B cell (primary cell): ENCODE results near the gene MAP4K4. TPM values are rescaled to one million over a fixed set of nuclear protein-coding genes. Genes with fewer than 3 reads are reported as not detected.

Experiments
- ATAC-seq: fragments of 200-7000 bp; cut with Tn5 transposase; one replicate; pipeline ENCODE4 v1.10.0; 2021; ENCODE audit warnings: low read depth, mild to moderate bottlenecking, moderate number of reproducible peaks, moderate library complexity
- CTCF ChIA-PET: fragments of 350-600 bp; sonication (Branson Sonifier 250); formaldehyde crosslinking; loops from one replicate; lab custom pipeline; 2021; ENCODE audit warnings: antibody characterized with exemption, inconsistent platforms; lab: Charles Lee
- POLR2A ChIA-PET: fragments of 350-600 bp; sonication (Branson Sonifier 250); formaldehyde crosslinking; loops from one replicate; lab custom pipeline; 2021; ENCODE audit warnings: antibody characterized with exemption; lab: Charles Lee
- DNase-seq: peaks from one replicate; pipeline ENCODE4 v3.0.0; 2013
- H2AFZ ChIP-seq: 2 replicates; pipeline ENCODE4 v1.6.1; 2012; ENCODE audit warnings: mild to moderate bottlenecking, low read depth, low read length; ENCODE audit not compliant: insufficient read depth, poor library complexity, severe bottlenecking
- H3K27ac ChIP-seq, 2 donors: 1 replicate in 1 of 2; 2 replicates in 1 of 2; pipeline ENCODE4 v1.5.1; 2012 to 2013; ENCODE audit warnings: low read length in 2 of 2, mild to moderate bottlenecking in 2 of 2, moderate library complexity in 1 of 2
- H3K27me3 ChIP-seq, 4 experiments: fragments of 200-600 bp in 1 of 4; sonication (generic) in 1 of 4; replicated peaks in 1 of 4; 1 replicate in 2 of 4; 2 replicates in 2 of 4; pipeline versions ENCODE4 v1.6.1 to v1.7.0; 2013 to 2016; ENCODE audit warnings: low read length in 3 of 4, mild to moderate bottlenecking in 2 of 4, mixed read lengths in 1 of 4, moderate library complexity in 1 of 4; ENCODE audit not compliant: insufficient read depth in 4 of 4, control insufficient read depth in 3 of 4; ENCODE audit errors: control extremely low read depth in 1 of 4
- H3K36me3 ChIP-seq, 2 experiments: replicated peaks in 1 of 2; 1 replicate in 1 of 2; 2 replicates in 1 of 2; pipeline versions ENCODE4 v1.6.1 to v1.7.1; 2013; ENCODE audit warnings: low read length in 1 of 2; ENCODE audit not compliant: insufficient read depth in 2 of 2, control insufficient read depth in 1 of 2; ENCODE audit errors: control extremely low read depth in 1 of 2, extremely low read depth in 1 of 2
- H3K4me1 ChIP-seq, 2 donors: fragments of 200-600 bp in 1 of 2; sonication (generic) in 1 of 2; 1 replicate in 1 of 2; 2 replicates in 1 of 2; pipeline versions ENCODE4 v1.5.1 to v1.6.1; 2013 to 2017; ENCODE audit warnings: low read length in 2 of 2; ENCODE audit not compliant: control insufficient read depth in 2 of 2, insufficient read depth in 2 of 2
- H3K4me2 ChIP-seq: replicated peaks from 2 replicates; pipeline ENCODE3; 2012; ENCODE audit warnings: mild to moderate bottlenecking, low read depth, low read length; ENCODE audit not compliant: poor library complexity, severe bottlenecking
- H3K4me3 ChIP-seq, 5 experiments: fragments of 200-600 bp in 1 of 5; sonication (generic) in 1 of 5; 1 replicate in 3 of 5; 2 replicates in 2 of 5; pipeline versions ENCODE4 v1.5.1 to v1.7.0; 2011 to 2016; ENCODE audit warnings: low read length in 4 of 5, mild to moderate bottlenecking in 4 of 5, low read depth in 2 of 5, control low read depth in 1 of 5, moderate library complexity in 1 of 5; ENCODE audit not compliant: insufficient read depth in 1 of 5; ENCODE audit errors: control extremely low read depth in 1 of 5, extremely low read depth in 1 of 5
- H3K79me2 ChIP-seq: fragments of 200-600 bp; sonication (generic); one replicate; pipeline ENCODE4 v1.6.0; 2016; ENCODE audit warnings: low read length; ENCODE audit not compliant: control insufficient read depth, insufficient read depth
- H3K9ac ChIP-seq: fragments of 200-600 bp; sonication (generic); 2 replicates; pipeline ENCODE4 v1.6.1; 2017; ENCODE audit warnings: mild to moderate bottlenecking, low read length, moderate library complexity
- H3K9me3 ChIP-seq, 3 donors: one replicate each; pipeline versions ENCODE4 v1.6.1 to v1.7.1; 2013; ENCODE audit warnings: low read length in 2 of 3; ENCODE audit not compliant: control insufficient read depth in 2 of 3, insufficient read depth in 1 of 3; ENCODE audit errors: control extremely low read depth in 1 of 3
- H4K20me1 ChIP-seq: 2 replicates; pipeline ENCODE4 v1.6.0; 2012; ENCODE audit warnings: mild to moderate bottlenecking, low read length; ENCODE audit not compliant: insufficient read depth, control insufficient read depth, poor library complexity, severe bottlenecking
- H3K27ac Mint-ChIP-seq: one replicate; pipeline ENCODE4 v1.8.0; 2021; ENCODE audit warnings: mixed read lengths
- H3K27me3 Mint-ChIP-seq: one replicate; pipeline ENCODE4 v1.8.0; 2021; ENCODE audit warnings: mixed read lengths
- H3K4me1 Mint-ChIP-seq: one replicate; pipeline ENCODE4 v1.8.0; 2021; ENCODE audit warnings: mixed read lengths
- H3K4me3 Mint-ChIP-seq: one replicate; pipeline ENCODE4 v1.8.0; 2021; ENCODE audit warnings: mixed read lengths
- H3K9me3 Mint-ChIP-seq: one replicate; pipeline ENCODE4 v1.8.0; 2022; ENCODE audit warnings: mixed read lengths; ENCODE audit not compliant: insufficient read depth
- CTCF ChIP-seq: fragments of 200-600 bp; IDR thresholded peaks from one replicate; pipeline ENCODE4 v1.8.0; 2022; ENCODE audit warnings: antibody characterized with exemption, mild to moderate bottlenecking
- EZH2 ChIP-seq: IDR thresholded peaks from 2 replicates; pipeline ENCODE4 v1.6.1; 2012; ENCODE audit warnings: borderline replicate concordance, low read depth, mild to moderate bottlenecking, moderate library complexity, low read length; ENCODE audit not compliant: insufficient read depth, poor library complexity, severe bottlenecking
- WGBS: methylation state at CpG from one replicate; pipeline ENCODE4 v1.1.5; 2013; ENCODE audit warnings: missing lambda C conversion rate; ENCODE audit not compliant: insufficient coverage; 5-methylcytosine and 5-hydroxymethylcytosine counted together
- intact Hi-C: fragments of 100-400 bp; cut with micrococcal nuclease; formaldehyde crosslinking; loops from one replicate; pipeline ENCODE4 v1.10.0; 2022
- polyA plus RNA-seq: library from polyadenylated mRNA; depleted of rRNA; stranded (reverse); fragments of >200 nt; gene quantifications from 2 replicates; pipeline ENCODE4 v1.2.3, GENCODE V29; 2012
- total RNA-seq, 2 donors: library from RNA; stranded (reverse); fragments of 120-200 nt in 1 of 2; gene quantifications; 1 replicate in 1 of 2; 2 replicates in 1 of 2; pipeline versions ENCODE4 v1.2.3 to v1.2.4, GENCODE V29; 2013 to 2022

The MAP4K4 gene
- total and polyA plus RNA-seq, 2 donors (not counting 1 experiment from before 2014, with no cell fraction given): 54.8 to 280 TPM

- intact Hi-C loops: no loop called here
- H3K4me1 Mint-ChIP-seq: peaks cover 11% of the 10 kb centered on the region
Observed at GRCh38 chr2:101842471-101842870, 145.0 kb downstream of the MAP4K4 start.

GRCh38 chr2:101843048-101843447 lies 145.5 kb downstream of the MAP4K4 start:
- Histone ChIP-seq H3K4me2 (no peak overlapping the region), H3K9ac (no peak overlapping the region), H3K27ac (no peak overlapping the region), H2AFZ (no peak overlapping the region), H3K9me3 (no peaks in the 10 kb centered on the region), H3K27me3 (no peaks in the 10 kb centered on the region), H3K4me1 (peaks cover 0 to 4% of the 10 kb centered on the region in 2 donors), H3K79me2 (peaks cover 12% of the 10 kb centered on the region), H4K20me1 (peaks cover 46% of the 10 kb centered on the region), H3K36me3 (peaks cover 10 to 96% of the 10 kb centered on the region in 2 experiments), H3K4me3 (no peak overlapping the region)
- peaks cover 11% of the 10 kb centered on the region for H3K4me1 Mint-ChIP-seq
- WGBS: no CpG with 5 or more reads among the region's 2 CpGs
- no peaks in the 10 kb centered on the region for H3K27me3 Mint-ChIP-seq
- intact Hi-C loops: no loop called here
- ChIA-PET CTCF (no interaction called here), POLR2A (no interaction called here)
- TF ChIP-seq EZH2 (no peak), CTCF (no peak)
- no peak overlapping the region for H3K4me3 Mint-ChIP-seq
- ATAC-seq: no peak
- no peak for DNase-seq
- no peaks in the 10 kb centered on the region for H3K9me3 Mint-ChIP-seq
- no peak overlapping the region for H3K27ac Mint-ChIP-seq

More at GRCh38 chr2:101842471-101842870, 145.0 kb downstream of the MAP4K4 start:
- Histone ChIP-seq H3K36me3 (peaks cover 11 to 98% of the 10 kb centered on the region in 2 experiments), H3K27me3 (no peaks in the 10 kb centered on the region), H3K4me1 (peaks cover 0 to 4% of the 10 kb centered on the region in 2 donors), H3K4me2 (no peak overlapping the region), H4K20me1 (peaks cover 51% of the 10 kb centered on the region), H2AFZ (no peak overlapping the region), H3K27ac (no peak overlapping the region), H3K9ac (no peak overlapping the region), H3K4me3 (no peak overlapping the region), H3K9me3 (no peaks in the 10 kb centered on the region), H3K79me2 (peaks cover 12% of the 10 kb centered on the region)
- Mint-ChIP-seq H3K27ac (no peak overlapping the region), H3K9me3 (no peaks in the 10 kb centered on the region), H3K27me3 (no peaks in the 10 kb centered on the region), H3K4me3 (no peak overlapping the region)
- ChIA-PET CTCF (no interaction called here), POLR2A (no interaction called here)
- WGBS: no CpG with 5 or more reads among the region's 1 CpG
- TF ChIP-seq CTCF: no peak
- no peak for TF ChIP-seq EZH2
- DNase-seq: no peak
- ATAC-seq: no peak
